OCI-LY7 (cell line): ENCODE data around the gene ATG9B.

ENCODE experiments used
- EZH2phosphoT487 ChIP-seq: fragments of 200-600 bp; sonication (generic); IDR thresholded peaks from 2 replicates; pipeline ENCODE4 v1.6.1; 2018; ENCODE audit warnings: low read depth, borderline replicate concordance, mild to moderate bottlenecking, mixed run types, antibody characterized with exemption, low read length, moderate library complexity, mixed read lengths
- TF ChIP-seq, protein P1 (sequence below): fragments of 200-600 bp; sonication (generic); conservative IDR thresholded peaks from 2 replicates; pipeline ENCODE4 v1.5.1; 2014; ENCODE audit warnings: mild to moderate bottlenecking, antibody characterized with exemption, low read length, moderate library complexity, mixed read lengths

- TF ChIP-seq, protein P1, sequence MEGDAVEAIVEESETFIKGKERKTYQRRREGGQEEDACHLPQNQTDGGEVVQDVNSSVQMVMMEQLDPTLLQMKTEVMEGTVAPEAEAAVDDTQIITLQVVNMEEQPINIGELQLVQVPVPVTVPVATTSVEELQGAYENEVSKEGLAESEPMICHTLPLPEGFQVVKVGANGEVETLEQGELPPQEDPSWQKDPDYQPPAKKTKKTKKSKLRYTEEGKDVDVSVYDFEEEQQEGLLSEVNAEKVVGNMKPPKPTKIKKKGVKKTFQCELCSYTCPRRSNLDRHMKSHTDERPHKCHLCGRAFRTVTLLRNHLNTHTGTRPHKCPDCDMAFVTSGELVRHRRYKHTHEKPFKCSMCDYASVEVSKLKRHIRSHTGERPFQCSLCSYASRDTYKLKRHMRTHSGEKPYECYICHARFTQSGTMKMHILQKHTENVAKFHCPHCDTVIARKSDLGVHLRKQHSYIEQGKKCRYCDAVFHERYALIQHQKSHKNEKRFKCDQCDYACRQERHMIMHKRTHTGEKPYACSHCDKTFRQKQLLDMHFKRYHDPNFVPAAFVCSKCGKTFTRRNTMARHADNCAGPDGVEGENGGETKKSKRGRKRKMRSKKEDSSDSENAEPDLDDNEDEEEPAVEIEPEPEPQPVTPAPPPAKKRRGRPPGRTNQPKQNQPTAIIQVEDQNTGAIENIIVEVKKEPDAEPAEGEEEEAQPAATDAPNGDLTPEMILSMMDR, result no peak
- no peak for TF ChIP-seq EZH2phosphoT487
Measured at GRCh38 chr7:151006590-151007300, 17.5 kb downstream of the ATG9B start.
